Fibroblast of pulmonary artery (primary cell): Measurements from ENCODE around the gene WDR38.
A peak's percentile ranks its signal among the peaks of the same experiment; 100 is the strongest.

Source experiments
- DNase-seq: peaks from one replicate; pipeline ENCODE4 v3.0.0-alpha.2; 2010; ENCODE audit warnings: low read depth
- H3K4me3 ChIP-seq: replicated peaks from 2 replicates; pipeline ENCODE4 v1.5.1; 2011; ENCODE audit warnings: low read depth, mild to moderate bottlenecking, control low read depth, low read length, moderate library complexity
- CTCF ChIP-seq: IDR thresholded peaks from 2 replicates; pipeline ENCODE4 v1.5.1; 2011; ENCODE audit warnings: mild to moderate bottlenecking, control low read depth, low read length, inconsistent platforms; ENCODE audit errors: missing control alignments

Gene WDR38

GRCh38 chr9:124868511-124869465 is 15.5 kb downstream of the WDR38 start:
- TF ChIP-seq CTCF, result peak; percentile 16

GRCh38 chr9:124869466-124869985 is 16.3 kb downstream of the WDR38 start:
- no peak for DNase-seq
- TF ChIP-seq CTCF, result no peak
- H3K4me3 ChIP-seq, result peak overlapping the region; percentile 94

More at GRCh38 chr9:124868511-124869465, 15.5 kb downstream of the WDR38 start:
- peak; percentile 76 for DNase-seq
- peak overlapping the region; percentile 94 for H3K4me3 ChIP-seq

- H3K4me3 ChIP-seq, result peak overlapping the region; percentile 94
- DNase-seq, result peak; percentile 48
Observed at GRCh38 chr9:124869986-124870560, 16.8 kb downstream of the WDR38 start.

GRCh38 chr9:124870723-124871122 is 17.5 kb downstream of the WDR38 start:
- peak overlapping the region; percentile 94 for H3K4me3 ChIP-seq
- no peak for DNase-seq
- no peak for TF ChIP-seq CTCF

More at GRCh38 chr9:124869986-124870560, 16.8 kb downstream of the WDR38 start:
- TF ChIP-seq CTCF, result no peak

- no peak for DNase-seq
- H3K4me3 ChIP-seq, result peak overlapping the region; percentile 94
- TF ChIP-seq CTCF, result no peak
Observed at GRCh38 chr9:124871156-124871561, 17.9 kb downstream of the WDR38 start.

GRCh38 chr9:124873664-124874063 is 20.4 kb downstream of the WDR38 start:
- DNase-seq, result no peak
- H3K4me3 ChIP-seq, result no peak overlapping the region
- TF ChIP-seq CTCF, result no peak
